Mucosa of stomach (tissue), 1 donor: ENCODE results near the gene SCTR.

ENCODE experiments used
- H3K27me3 ChIP-seq: one replicate; pipeline ENCODE4 v1.7.0; 2013; ENCODE audit warnings: mild to moderate bottlenecking, low read length; ENCODE audit not compliant: control insufficient read depth, insufficient read depth
- H3K36me3 ChIP-seq: one replicate; pipeline ENCODE4 v1.7.0; 2013; ENCODE audit warnings: low read length; ENCODE audit not compliant: control insufficient read depth, insufficient read depth
- H3K4me1 ChIP-seq: one replicate; pipeline ENCODE4 v1.7.0; 2013; ENCODE audit warnings: mild to moderate bottlenecking, low read length; ENCODE audit not compliant: control insufficient read depth, insufficient read depth
- H3K4me3 ChIP-seq: one replicate; pipeline ENCODE4 v1.7.0; 2013; ENCODE audit warnings: low read length
- H3K9ac ChIP-seq: one replicate; pipeline ENCODE4 v1.7.0; 2013; ENCODE audit warnings: mild to moderate bottlenecking, low read length, moderate library complexity
- H3K9me3 ChIP-seq: one replicate; pipeline ENCODE4 v1.7.0; 2013; ENCODE audit warnings: mild to moderate bottlenecking, low read length, moderate library complexity; ENCODE audit not compliant: control insufficient read depth
- donor health status: Pancreatic carcinoma.

SCTR gene

GRCh38 chr2:119544075-119544938 is 20.0 kb upstream of the SCTR start, which contains the start of gene CFAP221:
Gene CFAP221 (plus strand): TSS chr2:119544449. CDS start chr2:119546132, 1,683 bp downstream.
- peak within 1 kb of the TSS; percentile 73 for H3K4me3 ChIP-seq
- H3K36me3 ChIP-seq: no peaks in the 10 kb centered on the region
- peaks cover 17% of the 10 kb centered on the region for H3K4me1 ChIP-seq
- no peaks in the 10 kb centered on the region for H3K27me3 ChIP-seq
- H3K9ac ChIP-seq: peak within 1 kb of the TSS; percentile 72
- H3K9me3 ChIP-seq: no peaks in the 10 kb centered on the region

- Histone ChIP-seq H3K4me1 (peaks cover 24% of the 10 kb centered on the region), H3K4me3 (no peak overlapping the region), H3K36me3 (no peaks in the 10 kb centered on the region), H3K27me3 (no peaks in the 10 kb centered on the region), H3K9me3 (no peaks in the 10 kb centered on the region), H3K9ac (no peak overlapping the region)
These were observed 17.2 kb upstream of the SCTR start for GRCh38 chr2:119541476-119541875.

- H3K4me3 ChIP-seq: no peak overlapping the region
- no peaks in the 10 kb centered on the region for H3K36me3 ChIP-seq
- H3K4me1 ChIP-seq: peaks cover 21% of the 10 kb centered on the region
- H3K9me3 ChIP-seq: no peaks in the 10 kb centered on the region
- no peak overlapping the region for H3K9ac ChIP-seq
- H3K27me3 ChIP-seq: no peaks in the 10 kb centered on the region
These were observed 13.5 kb upstream of the SCTR start for GRCh38 chr2:119537792-119538191.

- peaks cover 21% of the 10 kb centered on the region for H3K4me1 ChIP-seq
- no peaks in the 10 kb centered on the region for H3K27me3 ChIP-seq
- no peaks in the 10 kb centered on the region for H3K36me3 ChIP-seq
- H3K4me3 ChIP-seq: no peak overlapping the region
- no peaks in the 10 kb centered on the region for H3K9me3 ChIP-seq
- no peak overlapping the region for H3K9ac ChIP-seq
These were observed 12.4 kb upstream of the SCTR start for GRCh38 chr2:119536707-119537106.

GRCh38 chr2:119536211-119536610 is 11.9 kb upstream of the SCTR start:
- Histone ChIP-seq H3K9ac (no peak overlapping the region), H3K36me3 (no peaks in the 10 kb centered on the region), H3K27me3 (no peaks in the 10 kb centered on the region), H3K9me3 (no peaks in the 10 kb centered on the region), H3K4me3 (no peak overlapping the region), H3K4me1 (peaks cover 21% of the 10 kb centered on the region)

GRCh38 chr2:119533560-119533959 is 9.3 kb upstream of the SCTR start:
- Histone ChIP-seq H3K9me3 (no peaks in the 10 kb centered on the region), H3K27me3 (no peaks in the 10 kb centered on the region), H3K4me3 (no peak overlapping the region), H3K9ac (no peak overlapping the region), H3K4me1 (peaks cover 21% of the 10 kb centered on the region), H3K36me3 (no peaks in the 10 kb centered on the region)

- no peaks in the 10 kb centered on the region for H3K36me3 ChIP-seq
- H3K9ac ChIP-seq: no peak overlapping the region
- no peak overlapping the region for H3K4me3 ChIP-seq
- no peaks in the 10 kb centered on the region for H3K9me3 ChIP-seq
- no peaks in the 10 kb centered on the region for H3K27me3 ChIP-seq
- peaks cover 5% of the 10 kb centered on the region for H3K4me1 ChIP-seq
These were observed 7.0 kb upstream of the SCTR start for GRCh38 chr2:119531292-119531691.

- Histone ChIP-seq H3K27me3 (peaks cover 20% of the 10 kb centered on the region), H3K36me3 (no peaks in the 10 kb centered on the region), H3K4me3 (no peak overlapping the region), H3K4me1 (no peaks in the 10 kb centered on the region), H3K9me3 (no peaks in the 10 kb centered on the region), H3K9ac (no peak overlapping the region)
These were observed 3.7 kb upstream of the SCTR start for GRCh38 chr2:119527999-119528398.

- Histone ChIP-seq H3K36me3 (no peaks in the 10 kb centered on the region), H3K9ac (no peak overlapping the region), H3K9me3 (no peaks in the 10 kb centered on the region), H3K27me3 (peaks cover 28% of the 10 kb centered on the region), H3K4me3 (no peak overlapping the region), H3K4me1 (no peaks in the 10 kb centered on the region)
These were observed 1.3 kb upstream of the SCTR start for GRCh38 chr2:119525614-119526013.

- Histone ChIP-seq H3K9ac (peak overlapping the region; percentile 28), H3K36me3 (no peaks in the 10 kb centered on the region), H3K9me3 (no peaks in the 10 kb centered on the region), H3K4me3 (no peak overlapping the region), H3K4me1 (no peaks in the 10 kb centered on the region), H3K27me3 (peaks cover 28% of the 10 kb centered on the region)
These were observed 816 bp downstream of the SCTR start for GRCh38 chr2:119523383-119523951.

GRCh38 chr2:119522671-119523070 is 1.6 kb downstream of the SCTR start:
- Histone ChIP-seq H3K4me1 (peaks cover 4% of the 10 kb centered on the region), H3K27me3 (peaks cover 28% of the 10 kb centered on the region)

GRCh38 chr2:119521433-119522050 is 2.7 kb downstream of the SCTR start:
- peaks cover 28% of the 10 kb centered on the region for H3K27me3 ChIP-seq
- H3K4me3 ChIP-seq: no peak overlapping the region
- peaks cover 6% of the 10 kb centered on the region for H3K4me1 ChIP-seq

More at GRCh38 chr2:119522671-119523070, 1.6 kb downstream of the SCTR start:
- H3K36me3 ChIP-seq: no peaks in the 10 kb centered on the region
- H3K9ac ChIP-seq: no peak overlapping the region
- no peaks in the 10 kb centered on the region for H3K9me3 ChIP-seq
- no peak overlapping the region for H3K4me3 ChIP-seq

More at GRCh38 chr2:119521433-119522050, 2.7 kb downstream of the SCTR start:
- Histone ChIP-seq H3K9ac (no peak overlapping the region), H3K36me3 (no peaks in the 10 kb centered on the region), H3K9me3 (no peaks in the 10 kb centered on the region)
